CD4-positive, alpha-beta T cell treated with Interleukin-17A for 4 hours (primary cell): ENCODE results near the gene SMLR1.
A peak's percentile ranks its signal among the peaks of the same experiment; 100 is the strongest.

Source experiments
- DNase-seq: peaks from one replicate; pipeline ENCODE4 v3.0.0-alpha.2; 2020; ENCODE audit warnings: mixed read lengths

SMLR1 gene

DNA sequence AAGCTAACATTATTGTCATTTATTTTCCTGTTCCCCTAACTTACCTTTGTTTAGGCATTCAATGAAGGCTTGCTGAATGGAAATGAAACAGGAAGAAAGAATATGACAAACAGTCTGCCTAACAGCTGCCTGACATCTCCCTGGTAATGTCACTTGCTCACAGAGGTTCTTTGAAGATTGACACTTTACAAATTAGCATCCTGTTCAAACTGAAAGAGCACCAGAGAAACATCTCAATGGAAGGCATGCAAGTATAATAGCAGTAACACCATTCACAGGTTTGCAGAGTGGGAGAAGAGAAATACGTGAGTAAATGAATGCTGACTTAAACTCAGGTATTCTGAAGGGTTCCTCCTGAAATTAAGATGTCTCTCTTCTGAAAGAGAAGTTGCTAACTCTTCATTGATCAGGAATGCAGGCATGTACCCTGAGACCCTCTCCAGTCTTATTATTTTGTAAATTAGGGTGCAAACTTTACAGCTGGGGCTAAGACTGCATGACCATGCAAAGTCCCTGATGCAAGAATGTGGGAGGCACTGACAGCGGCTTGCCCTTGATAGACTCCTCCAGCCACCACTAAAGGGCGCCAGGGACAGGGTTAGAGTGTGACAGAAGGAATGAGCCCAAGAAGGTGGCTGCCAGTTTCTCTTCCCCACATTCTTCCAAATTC lies 1.3 kb upstream of the SMLR1 start:
- DNase-seq = no peak

DNA sequence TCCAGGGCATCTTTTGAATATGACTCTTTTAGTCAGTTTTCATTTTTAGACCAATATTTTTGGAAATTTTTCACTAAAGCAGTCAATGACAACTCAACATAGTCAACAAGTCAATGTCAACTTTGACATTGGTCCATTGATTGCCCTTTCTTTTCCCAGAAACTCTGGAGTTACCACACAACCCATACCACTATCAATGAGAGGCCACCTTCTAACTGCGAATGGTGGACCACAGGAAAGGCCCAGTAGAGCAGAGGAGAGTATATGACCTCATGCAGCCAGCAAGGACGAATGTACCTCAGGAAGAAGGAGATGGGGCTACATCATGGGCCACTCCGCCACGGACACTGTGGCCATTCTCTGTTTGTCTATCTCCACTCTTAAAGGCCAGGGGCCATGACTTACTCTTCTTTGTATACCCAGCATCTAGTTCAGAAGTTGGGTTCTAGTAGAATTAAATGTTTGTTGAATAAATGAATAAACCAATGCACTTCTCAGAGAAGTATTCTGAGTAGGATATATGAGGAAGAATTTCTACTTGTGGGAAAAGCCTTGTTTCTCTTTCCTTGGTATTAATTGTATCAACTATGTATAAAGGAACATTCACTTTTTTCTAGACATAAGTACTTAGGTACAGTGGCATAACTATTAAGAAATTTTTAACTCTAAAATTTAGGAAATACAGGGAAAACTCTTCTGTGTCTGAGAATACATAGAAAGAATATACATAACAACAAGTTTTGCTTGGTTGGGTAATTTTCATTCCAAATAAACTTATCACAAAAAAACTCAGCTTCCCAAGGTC lies 562 bp upstream of the SMLR1 start:
- no peak for DNase-seq

DNA sequence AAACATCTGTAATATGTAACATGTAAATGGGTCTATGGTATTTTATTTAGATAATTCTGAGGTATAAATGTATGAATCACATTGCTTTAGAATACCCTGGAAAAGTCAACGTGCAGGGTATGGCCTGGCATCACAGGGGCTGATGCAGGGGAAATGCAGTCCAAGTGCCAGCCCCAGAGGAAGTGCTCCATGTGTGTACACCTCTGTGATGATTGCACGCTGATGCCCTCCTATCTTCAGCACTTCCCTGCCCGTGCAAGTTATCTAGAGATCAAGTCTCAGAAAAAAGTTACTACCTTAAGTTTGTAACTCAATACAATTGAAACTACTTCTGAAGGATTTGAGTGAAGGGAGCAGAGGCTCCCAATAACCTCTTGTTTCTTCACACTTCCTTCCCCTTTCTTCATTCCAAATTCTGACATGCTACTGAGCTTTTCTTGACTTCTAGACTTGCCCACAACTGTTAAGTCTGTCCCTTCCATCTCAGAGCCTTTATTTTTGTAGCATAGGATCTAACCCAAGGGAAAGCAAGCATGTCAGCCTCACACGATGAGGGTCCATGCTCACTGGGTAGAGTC lies 2.2 kb downstream of the SMLR1 start:
- DNase-seq = no peak

DNA sequence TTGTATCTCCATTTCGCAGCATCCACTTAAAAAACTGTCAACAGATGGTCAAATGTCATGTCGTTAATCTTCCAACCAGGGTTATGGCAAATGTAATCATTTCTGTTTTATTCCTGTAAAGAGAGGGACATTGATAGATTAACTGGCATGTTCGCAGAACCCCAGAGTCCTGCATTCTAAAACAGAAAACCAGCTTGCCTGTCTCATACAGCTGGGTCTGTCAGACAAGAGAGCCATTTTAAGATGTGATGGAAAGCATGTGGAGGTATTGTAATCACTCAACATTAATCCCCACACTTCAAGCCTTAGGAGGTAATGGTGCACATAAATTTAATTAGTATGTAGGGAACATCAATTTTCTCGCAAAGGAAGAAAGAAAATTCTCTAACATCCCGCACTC lies 4.4 kb downstream of the SMLR1 start:
- no peak for DNase-seq

DNA sequence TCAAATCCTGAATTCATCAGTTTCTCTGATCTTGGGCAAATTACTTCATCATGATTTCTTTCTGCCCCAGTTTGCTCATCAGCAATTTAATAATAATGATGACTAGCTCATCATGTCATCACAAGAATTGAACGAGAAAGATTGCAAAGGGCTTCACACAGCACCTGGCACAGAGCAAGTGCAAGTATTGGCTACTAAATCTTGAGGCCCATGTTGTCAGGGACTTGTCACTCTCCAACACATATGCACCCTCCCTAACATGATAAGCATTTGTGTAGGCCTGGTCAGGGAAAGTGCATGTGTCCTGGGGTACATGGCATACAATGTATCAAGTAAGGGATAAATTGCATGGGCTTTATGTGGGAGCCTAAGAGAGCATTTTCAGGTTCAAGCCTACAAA lies 6.4 kb downstream of the SMLR1 start:
- DNase-seq = no peak

DNA sequence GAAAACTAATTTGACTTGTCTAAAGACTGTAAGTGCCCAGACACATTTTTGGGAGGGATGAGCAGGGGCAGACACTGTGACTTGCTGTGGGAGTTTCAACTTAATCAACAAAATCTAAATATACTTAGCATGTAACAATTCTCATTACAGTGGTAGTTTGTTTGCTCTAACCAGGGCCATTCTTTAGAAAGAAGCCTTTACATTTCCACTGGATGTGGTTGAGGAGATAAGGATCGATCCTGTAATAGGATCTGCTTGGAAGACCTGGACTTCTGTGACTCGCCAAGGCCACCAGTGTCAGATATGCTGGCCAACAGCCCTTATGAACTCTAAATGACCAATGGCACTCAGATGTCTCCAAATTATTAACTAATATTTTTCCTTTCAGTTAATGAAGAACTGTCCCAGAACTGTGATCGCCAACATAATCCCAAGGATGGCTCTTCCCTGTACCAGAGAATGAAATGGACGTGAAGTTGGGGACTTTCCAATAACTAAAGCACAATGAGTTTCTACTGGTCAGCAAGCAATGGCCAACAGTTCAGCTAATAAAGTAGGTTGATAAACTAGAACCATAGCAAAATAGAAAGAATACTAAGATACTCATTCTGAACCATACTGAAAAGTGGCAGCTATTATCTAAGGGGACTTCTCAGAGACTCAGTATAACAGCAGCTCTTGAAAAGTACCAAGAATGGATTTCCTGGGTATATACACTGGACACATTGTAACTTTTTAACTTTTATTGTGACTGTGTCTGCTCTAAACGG lies 7.5 kb downstream of the SMLR1 start:
- DNase-seq = no peak

DNA sequence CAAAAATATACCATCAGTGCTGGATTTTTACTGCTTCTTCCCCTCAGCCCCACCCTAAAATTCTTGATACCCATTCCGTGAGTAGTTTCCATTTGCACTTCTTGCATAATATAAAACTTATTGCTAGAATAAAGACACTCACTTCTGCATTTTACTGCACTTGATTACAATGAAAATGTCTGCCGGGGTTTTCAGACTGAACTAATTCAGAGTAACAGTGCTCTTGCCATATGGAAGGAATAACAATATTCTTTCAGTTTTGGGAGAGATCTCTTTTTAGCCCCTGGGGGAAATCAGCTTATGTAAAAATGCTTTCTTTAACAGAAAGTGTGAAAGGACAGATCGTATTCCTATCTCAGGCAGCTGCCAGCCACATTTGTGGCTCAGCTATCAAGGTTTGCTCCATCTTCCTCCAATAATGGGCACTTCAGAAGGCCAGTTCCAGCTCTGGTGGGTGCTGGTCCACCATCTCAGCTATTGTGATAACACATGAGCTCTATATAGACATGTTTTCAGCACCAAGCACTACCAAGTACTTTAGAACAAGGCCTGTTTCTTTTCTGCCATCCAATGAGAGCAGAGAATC lies 8.9 kb downstream of the SMLR1 start:
- no peak for DNase-seq

DNA sequence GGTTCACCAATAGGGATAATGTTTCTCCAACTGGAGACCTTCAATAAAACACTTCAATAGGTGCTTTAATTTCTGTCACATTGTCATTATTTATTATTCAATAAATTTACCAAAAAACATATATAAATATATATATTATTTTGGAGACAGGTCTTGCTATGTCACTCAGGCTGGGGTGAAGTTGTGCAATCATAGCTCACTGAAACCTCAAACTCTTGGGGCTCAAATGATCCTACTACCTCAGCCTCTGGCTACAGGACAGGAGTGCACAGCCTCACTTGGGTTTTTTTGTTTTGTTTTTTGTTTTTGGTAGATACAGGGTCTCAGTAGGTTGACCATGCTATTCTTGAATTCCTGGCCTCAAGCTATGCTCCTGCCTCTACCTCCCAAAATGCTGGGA lies 9.9 kb downstream of the SMLR1 start:
- no peak for DNase-seq

DNA sequence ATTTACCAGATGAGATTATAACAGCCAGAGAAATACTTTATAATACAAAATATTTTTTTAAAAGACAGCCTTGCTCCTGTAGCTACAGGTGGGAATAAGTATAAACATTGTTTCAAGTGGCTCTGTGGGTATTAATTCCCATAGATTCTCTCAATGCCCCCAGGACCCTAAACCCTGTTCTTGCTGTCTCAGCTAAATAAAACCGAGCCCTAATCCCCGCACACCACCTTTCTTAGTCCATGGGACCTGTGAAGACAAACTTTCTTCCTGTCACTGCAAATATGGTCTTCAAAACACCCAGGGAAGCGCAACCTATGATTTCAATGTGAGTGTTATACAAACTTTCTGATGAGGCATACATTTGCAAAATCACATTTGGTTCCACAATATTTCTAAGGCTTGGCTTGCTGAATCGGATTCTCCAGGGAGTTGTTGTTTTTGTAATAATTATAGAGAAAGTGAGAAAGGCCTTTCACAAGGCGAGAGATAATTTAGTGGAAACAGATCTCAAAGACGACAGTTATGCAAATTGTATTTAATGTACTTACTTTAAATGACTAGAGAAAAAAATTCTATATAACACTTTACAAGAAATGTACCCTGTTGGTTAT lies 11.1 kb downstream of the SMLR1 start:
- DNase-seq = no peak

DNA sequence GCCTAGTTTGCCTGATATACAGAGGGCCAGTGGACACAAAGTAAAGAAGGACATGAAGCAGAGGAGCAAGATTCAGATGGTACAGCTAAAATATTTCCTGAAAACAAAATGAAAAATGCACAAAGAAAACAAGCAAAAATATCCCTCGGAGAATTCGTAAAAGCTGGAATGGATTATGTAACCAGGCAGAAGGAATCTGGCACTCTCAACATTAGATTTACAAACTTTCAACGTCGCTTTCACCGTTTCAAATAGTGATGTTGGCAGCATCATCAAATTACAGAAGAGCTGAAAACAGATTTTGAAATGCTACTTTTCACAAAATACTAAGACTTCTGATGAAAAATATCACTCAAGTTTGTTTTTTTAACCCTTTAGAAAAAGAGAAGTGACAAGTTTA lies 11.7 kb downstream of the SMLR1 start:
- no peak for DNase-seq

DNA sequence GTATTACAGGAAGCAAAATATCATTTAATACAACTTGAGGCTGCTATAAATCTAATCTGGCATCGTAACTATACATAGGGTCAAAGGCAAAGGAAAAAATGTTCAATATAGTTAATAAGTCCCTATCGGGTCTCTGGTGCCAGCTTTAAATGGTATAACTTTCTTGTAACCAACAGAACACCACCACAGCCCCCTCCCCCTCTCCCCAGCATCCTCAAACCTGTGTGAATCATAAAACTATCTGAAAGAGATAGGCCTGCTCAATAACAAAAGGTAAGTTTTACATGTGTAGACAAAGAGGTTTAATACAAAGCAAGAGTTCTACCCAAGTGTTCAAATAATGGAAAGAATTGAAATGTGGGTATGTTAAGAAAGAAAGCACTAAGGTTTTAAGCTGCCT lies 12.2 kb downstream of the SMLR1 start:
- no peak for DNase-seq

DNA sequence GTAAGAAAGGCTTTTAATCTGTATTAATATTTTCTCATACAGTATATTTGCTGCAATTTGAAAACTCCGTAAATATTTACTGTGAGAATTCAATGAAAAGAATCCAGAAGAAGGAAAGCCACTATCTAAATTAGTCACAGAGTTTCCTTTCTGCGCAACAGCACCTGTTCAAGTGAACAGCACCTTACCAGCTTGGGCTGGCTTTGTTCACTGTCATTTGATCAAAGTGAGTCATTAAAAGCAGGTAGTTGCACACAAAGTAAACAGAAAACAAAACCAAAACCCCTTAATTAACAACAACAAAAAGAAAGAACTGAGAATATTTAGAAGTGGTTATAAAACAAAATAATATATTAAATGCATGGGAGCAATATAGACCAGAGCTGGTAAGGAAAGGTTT lies 12.8 kb downstream of the SMLR1 start:
- DNase-seq = no peak

DNA sequence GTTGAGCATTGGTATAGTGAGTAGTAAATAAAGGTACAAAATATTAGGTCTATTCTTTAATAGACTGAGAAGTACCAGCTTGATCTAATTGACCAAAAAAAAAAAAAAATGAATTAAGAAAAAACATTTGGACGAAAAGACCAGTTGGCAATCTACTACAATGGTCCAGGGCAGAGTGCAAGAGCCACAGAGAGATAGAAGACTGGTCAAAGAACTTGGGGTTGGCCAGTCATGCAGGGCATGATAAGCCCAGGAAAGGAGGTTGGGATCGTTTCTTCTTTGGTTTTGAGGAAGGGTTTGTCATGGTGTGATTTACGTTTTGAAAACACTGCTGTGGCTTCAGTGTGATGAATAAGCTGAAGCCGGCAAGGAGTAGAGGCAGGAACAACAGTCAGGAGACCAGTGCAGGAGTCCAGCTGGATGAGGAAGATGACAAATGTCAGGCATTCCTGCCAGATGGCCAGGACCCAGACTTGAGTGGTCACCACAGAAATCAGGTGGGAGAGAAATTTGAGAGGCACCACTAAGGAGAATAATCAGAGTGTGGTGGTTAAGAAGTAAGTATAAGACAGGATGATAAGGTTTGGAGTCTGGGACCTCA lies 14.0 kb downstream of the SMLR1 start:
- DNase-seq = no peak

DNA sequence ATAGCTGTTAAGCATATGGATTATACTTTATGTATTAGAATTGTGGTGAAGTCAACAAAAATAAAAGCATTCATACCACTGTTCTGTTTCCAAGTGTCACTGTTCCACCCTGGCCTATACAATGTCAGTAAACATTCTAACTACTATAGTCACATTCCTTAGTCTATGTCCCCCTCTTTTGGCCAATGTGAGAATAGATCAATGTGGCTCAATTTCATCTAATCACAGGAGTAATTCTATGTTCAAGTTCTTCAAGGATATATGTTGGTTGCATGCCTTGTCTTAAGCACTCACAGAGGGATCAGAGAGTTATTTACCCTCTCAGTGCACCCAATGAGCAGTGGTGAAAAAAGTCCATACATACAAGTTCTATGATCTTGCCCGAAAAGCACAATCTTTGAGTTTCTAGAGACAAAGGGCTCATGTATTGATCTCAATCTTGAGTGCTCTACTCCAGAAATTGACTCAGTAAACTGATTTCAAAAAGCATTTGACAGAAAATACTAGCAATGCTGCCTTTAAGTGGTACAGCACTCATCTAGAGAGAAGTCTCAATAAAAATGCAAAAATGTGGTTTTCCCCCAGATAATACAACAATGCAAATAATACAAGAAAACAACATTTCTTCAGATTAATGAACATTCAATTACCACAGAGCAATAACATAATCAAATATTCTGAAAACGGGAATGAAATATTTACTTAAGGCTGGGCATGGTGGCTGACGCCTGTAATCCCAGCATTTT lies 16.5 kb downstream of the SMLR1 start:
- DNase-seq = peak; percentile 10

DNA sequence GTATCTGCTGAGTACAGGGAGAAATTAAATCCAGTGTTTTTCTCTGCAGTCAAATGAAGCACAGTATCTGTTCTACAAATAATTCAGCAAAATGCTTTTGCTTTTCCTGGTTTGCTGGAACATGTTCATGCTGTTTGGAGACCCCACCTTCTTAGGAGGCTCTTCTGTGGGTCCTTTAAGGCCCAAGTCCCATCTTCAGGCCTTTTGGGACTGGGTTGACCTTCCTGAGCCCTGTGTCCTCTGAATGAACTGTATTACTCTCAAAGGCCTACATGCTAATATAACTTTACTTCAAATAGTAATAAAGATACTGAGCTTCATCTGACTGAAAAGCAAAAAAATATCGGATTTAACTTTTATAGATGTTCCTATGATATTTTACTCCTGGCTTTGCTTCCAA lies 19.3 kb downstream of the SMLR1 start:
- DNase-seq = no peak

DNA sequence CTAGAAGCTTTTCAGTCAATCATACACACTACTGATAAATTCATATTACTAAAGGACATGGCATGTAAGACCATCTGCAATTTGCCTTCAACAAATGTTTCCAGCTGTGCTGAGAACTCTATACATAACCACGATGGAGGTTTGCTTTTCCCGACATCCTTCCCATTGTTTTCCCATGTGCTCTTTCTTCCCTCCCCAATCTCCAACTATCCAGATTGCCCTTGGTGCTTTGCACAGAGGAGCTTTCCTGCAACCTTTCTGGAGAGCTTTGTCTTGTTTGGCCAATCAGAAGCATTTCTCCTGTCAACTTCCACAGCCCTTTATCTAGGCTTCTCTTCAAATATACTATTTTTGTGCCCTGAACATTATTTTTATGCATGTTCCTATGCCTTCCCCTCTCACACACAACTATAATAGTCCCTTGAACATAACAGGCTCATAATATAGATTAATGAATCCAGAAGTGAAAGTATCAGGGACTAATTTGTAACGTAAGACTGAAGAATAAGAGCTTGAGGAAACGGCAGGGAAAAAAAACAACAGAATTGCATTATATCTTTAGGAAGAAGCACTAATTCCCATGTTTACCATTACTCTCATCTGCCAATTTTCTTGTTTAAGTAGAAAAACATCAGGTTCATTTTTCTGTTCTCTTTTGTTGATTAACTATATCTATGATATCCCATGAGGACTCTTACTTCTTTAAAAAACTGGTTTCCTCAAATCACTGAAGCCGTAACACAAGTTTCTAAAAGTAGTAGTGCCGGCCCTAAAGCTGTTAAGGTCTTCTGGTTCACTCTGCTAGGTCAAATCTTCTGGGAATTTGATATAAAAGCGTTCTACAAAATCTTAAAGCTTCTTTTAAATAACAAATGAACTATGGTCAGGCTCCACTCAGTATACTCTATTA lies 20.1 kb downstream of the SMLR1 start:
- DNase-seq = no peak

DNA sequence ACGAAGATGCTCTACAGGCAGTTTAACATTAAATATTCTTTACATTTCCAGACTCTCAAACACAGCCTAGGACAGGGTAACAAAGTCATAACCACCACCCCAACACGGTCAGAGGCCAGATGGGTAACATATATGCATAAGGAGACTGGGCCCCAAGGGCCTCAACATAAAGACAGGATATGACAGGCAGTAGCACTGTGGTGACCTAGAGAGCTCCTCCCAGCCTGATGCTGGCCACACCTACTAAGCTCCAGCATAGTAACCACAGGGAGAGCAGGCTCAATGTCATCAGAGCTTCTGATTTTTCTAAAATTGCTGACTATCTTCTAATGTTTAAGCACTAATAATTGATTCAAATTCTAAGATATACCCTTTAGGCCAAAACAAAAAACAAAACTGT lies 21.7 kb downstream of the SMLR1 start:
- no peak for DNase-seq

DNA sequence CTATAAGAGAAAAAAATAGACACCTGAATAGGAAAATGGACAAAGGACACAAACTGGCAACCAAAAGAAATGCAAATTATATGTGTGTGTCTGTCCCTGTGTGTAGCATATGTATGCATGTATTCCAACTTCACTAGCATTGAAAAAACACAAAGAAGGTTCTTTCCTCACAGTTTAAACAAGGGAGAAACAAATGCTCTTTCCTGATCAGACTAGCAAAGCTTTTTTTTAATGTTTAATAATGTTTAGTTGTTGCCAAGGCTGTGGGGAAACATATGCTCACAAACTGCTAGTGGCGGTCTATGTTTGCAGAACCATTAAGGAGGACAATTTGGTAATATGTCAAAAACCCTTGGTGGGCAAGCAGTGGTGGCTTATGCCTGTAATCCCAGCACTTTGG lies 22.4 kb downstream of the SMLR1 start:
- no peak for DNase-seq

DNA sequence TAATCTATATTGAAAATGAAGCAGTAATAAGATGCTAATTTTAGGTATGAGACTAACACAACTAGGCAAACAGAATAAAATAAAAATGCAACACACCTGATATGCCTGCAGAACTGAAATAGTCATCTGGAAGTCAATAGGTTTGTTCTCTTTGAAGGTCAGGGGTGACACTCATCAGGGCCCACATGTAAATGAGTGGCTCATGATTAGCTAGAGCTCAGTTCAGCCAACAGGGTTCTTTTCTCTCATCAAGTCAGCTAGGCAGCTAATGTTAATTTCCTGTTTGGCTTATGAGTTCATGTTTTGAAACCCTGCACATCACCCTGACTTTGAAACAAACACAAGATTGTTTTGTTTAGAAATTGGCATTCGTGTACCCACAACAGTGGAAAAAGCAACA lies 23.8 kb downstream of the SMLR1 start:
- no peak for DNase-seq

DNA sequence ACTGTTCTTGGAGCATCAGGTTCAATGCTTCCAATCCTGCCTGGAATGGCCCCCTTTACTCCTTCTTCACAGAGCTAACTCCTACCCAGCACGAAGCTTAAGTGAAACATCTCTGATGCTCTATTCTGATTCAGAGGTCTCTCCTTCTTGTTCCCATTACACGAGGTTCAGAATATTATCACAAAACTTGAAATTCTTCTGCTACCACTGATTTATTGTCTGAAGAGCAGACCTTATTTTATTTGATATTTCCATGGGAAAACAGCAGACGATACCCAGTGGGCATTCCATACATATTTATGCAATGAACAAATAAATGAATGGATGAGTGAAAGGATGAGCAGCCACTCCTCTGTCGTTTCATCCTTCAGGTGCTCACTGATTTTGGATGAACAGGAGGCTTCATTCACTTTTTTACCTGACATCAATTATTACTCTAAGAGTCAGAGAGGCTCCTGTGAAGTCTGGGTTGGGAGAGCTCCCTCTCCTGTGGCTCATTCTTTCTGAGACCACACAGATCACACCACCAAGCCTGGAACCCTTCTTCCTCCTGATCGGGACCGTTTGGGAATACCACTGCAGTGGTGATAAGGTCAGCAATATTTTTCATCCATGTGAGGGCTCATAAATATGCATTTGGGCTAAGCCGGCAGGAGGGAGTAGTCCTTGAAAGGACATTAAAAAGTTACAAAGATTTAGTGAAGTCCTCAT lies 25.8 kb downstream of the SMLR1 start:
- DNase-seq = no peak
